Activated naive CD4-positive, alpha-beta T cell treated with anti-CD3 and anti-CD28 coated beads, Interleukin-2, amount 50 U/mL, for 16 hours (primary cell): ENCODE results near the gene FAM81A.
"Not testable (repeated sequence)": the region's sequence is repeated elsewhere in the genome, so short reads cannot be mapped to it uniquely, and the experiment has no call there.

ENCODE experiments used
- DNase-seq: peaks from one replicate; pipeline ENCODE4 v3.0.0-alpha.2; 2020

FAM81A gene

DNA sequence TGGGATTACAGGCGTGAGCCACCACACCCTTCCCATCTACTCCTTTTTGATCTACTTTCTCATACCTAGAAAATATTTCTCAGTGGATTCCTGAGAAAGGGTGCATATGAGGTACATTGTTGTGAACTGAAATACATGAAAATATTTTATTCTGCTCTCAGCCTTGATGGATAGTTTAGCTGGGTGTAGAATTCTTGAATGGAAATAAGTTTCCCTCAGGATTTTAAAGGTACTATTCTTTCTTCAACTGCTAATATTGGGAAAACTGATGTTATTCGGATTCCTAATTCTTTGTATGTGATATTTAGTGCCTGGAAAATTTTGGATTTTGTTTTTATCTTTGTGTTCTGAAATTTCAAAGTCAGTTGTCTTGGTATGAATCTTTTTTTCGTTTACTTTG, 9.1 kb upstream of the FAM81A start:
- not testable (repeated sequence) for DNase-seq

DNA sequence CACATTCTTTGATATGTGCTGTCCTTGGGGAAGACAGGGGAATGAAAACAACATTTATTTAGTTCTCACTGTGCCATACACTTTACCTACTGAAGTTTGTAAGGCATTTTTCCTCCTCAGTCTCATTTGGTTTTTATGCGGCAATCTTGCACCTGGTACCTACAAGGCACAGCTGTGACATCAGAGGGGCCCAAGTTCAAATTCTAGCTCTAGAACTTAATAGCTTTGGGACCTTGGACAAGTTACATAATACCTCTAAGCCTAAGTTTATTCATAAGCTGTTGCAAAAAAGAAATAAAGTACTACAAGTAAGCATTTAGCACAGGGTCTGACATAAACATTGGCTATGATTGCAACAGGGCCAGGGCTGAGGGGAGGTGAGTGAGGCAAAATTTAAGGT, 5.6 kb upstream of the FAM81A start:
- no peak for DNase-seq

DNA sequence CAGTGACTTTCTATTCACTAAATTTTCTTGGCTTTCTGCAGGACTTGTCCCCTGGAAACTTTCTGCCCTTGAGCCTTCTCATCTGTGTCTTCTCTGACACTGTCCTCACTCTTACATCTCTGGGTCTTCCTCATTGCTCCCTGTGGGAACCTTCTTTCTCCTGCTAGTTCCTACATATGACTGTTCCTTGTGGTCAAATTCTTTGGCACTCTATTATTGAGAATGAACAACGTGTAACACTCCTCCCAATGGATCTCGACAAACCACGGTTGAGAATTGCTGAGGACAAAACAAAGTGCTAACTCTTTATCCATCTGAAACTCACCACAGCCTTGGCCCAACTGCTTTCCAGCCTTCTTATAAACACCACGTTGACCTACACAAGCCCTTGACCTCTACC, 3.5 kb upstream of the FAM81A start:
- DNase-seq = no peak

DNA sequence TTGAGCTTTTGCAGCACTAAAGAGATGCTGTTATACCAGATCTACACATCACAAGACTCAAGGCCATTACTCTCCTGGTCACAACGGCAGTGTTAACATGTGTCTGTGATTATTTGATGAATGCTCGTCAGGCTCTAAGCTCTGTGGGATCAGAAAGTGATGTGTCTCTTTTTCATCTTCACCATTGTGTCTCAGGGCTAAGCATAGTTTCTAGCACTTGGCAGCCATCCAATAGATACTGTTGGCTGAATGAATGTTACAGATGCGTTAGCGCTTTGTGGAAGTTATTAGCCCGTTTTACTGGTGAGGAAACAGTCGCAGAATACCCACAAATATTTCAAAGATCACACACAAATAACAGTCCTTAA, 1.2 kb upstream of the FAM81A start:
- DNase-seq = no peak

DNA sequence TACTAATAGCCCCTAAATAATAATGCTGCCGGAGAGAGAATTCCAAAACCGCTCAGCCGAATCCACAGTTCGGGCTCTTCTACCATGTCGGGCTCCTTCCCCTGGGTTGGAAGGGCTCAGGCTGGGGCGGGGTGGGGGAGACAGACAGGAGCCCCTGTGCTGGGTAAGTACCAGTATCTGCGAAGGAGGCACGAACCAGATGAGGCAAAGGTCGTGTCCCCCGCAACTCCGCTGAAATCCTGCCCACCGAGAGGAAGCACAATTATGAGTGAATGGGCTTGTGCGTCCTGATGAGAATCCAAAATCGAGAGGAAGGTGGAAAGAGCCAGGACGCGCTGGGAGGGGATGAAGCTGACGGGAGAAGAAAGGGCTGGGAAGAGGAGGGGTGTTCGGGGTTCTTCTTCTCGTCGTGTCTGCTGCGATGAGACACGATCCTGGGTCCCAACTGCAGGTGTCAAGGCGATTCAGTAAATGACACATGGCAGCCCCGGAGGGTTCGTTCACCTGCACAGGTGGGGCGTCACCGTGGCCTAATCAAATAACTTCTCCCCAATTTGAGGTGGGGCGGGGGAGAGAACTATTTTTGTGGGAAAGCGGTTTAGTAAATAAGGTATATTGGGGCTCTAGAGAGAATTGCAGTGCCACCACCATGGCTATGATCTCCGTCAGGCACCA, 707 bp upstream of the FAM81A start:
- no peak for DNase-seq

DNA sequence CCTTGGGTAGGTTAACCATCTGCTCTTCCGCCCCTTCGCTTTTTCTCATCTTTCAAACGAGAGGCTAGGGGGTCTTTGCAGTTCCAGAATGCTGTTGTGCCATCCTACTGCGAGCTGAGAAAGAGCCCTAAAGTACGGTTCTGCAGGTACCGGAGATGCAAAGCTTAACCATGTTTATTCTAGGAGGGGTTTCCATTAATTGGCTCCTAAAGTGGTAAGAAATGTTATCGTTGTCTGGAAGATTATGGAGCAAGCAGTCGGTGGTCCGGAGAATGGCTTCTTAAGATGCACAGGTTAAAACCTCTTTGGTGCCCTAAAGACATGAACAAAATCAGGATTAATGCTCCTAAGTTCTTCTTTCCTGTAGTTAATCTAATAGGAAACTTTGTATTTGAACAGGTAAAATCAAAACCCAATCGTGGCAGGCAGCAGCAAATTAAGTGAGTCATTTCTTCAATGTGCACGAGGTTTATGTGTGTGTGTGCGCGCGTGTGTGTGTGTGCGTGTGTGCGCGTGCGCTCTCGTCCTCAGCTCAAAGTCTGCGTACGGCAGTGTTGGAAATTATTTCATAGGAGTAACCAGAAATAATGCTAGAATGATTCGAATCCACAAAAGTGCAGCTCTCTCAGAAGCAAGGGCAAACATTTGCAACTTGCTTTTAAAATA, 772 bp downstream of the FAM81A start:
- DNase-seq = no peak

DNA sequence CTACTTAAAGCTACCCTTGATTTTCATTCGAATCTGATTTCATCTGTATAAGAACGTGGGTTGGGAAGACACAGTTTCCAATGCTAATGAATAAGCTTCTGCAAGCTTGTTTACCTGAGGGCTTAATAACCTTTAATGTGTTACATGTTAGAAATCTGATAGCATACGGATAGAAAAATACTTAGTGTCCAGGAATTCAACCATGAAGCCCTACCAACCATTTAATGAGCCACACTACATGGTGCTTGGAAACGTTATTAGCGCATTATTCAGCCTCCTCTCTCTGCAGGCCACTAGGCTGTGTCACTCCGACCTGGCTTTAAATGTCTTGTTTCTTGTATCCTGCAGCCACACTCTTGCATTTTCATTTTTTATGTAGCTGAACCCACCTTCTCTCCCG, 1.6 kb downstream of the FAM81A start:
- DNase-seq = no peak

DNA sequence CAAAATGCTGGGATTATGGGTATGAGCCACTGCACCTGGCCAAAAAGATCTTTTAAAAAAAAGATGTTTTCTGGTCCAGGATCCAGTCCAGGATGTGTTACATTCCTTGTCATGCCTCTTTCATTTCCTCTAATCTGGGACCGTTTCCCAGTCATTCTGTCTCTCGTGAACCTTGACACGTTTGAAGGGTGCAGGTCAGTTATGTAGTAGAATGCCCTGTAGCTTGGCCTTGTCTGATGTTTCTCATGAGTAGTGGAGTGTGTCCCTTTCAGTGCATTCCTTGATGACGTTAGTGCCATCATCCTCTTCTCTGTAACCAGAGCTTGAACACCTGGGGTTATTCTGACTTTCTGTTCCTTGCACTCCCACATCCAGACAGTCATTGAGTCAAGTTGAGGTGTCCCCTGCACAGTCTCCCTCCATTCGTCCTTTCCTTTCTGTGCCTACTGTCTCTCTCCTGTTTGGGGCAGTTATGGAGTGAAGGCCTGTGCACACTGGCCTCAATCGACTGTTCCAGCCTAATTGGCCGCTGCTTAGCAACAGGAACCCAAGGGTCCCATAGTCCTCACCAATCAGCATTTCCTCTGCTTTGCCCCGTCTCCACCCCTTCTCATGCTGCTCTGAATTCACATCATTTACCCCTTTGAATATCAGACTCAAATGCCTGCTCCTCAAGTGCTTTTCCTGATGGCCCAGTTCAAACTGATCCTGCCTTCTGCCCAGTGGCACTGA, 5.5 kb downstream of the FAM81A start:
- no peak for DNase-seq

DNA sequence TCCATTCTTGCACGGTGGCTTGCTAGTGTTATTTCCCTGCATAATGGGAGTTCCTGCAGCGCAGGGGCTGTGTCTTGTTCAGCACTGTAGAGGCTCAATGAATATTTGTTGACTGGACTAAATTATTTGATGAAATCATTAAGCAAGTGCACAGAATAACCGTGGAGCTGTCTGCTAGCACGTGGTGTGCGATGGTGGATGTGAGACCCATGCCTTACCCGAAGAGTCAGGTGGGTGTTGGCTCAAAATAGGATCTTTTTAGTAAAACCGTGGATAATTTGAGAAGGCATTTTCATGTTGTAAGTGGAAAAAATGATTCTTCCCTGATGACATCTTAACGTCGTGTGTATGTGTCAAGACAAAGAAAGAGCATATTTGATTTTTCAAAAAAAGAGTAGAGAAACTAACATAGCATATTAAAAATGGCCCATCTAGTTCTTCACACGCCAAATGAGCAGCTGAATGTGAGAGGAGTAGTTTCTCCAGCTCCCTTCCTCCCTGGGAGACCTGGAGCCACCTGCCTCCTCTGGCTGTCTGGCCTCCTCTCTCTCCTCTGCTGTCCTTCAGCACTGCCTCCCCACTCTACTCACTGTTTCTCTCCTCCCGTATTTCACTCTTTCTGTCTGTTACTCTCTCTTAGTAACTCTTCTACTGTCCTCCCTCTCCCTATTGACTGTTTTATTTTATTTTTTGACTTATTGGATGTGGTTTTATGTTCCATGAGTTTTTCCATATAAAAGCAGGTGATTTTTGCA, 6.3 kb downstream of the FAM81A start:
- DNase-seq = no peak

DNA sequence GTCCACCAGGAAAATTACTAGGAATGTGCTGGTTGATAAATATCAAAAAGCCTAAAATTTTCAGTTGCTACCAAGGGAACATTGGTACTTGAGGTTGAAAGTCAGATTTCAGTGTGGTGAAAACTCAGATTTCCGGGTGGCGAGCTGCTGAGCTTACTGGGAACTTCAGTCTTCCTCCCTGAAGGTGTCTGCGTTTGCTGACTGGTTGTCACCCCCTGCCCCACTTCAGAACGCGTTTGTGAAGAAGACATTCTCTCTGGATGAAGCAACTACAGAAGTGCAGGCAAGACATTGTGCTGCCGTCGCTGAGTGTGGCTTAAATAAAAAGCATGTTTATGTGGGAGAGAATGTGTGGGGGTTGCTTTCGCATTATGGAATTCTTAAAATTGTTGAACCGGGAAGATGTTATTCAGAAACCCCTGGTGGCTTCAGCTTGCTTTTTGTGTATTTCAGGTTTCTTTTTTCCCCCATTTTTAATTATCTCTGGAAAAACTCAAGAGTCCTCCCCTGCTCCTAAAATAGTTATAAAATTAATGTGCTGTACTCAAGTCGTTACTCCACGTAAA, 7.1 kb downstream of the FAM81A start:
- DNase-seq = no peak

DNA sequence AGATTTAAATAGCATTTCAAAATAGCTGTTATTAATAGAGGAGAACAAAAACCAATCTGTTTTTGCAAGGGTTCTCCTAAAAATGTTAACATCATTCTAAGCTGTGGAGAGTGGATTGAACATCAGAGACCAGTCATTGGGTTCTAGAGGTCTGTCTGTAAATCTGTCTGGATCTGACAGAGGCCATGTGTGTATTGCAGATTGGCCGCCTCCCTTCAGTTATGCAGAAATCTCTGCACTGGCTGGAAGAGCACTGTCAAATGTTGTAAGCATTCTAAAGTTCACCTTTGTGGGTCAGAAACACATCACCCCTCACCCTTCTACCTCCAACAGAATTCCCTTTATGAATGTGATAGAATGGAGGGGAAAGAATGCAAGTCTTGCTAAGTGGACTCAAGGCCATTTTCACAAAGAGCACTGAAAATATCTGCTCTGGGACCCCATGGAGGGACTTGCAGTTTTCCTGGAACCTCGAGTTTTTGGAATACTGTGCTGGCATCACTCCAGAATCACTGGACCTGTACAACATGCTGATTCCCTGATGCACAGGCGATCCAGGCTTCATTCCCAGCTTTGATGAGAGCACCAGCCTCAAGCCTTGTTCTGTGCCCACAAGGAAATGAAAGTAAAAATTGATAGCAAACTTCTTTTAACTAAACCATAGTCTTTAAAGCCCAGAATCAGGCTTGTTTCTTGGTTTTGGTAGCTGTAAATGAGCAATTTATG, 8.4 kb downstream of the FAM81A start:
- no peak for DNase-seq

DNA sequence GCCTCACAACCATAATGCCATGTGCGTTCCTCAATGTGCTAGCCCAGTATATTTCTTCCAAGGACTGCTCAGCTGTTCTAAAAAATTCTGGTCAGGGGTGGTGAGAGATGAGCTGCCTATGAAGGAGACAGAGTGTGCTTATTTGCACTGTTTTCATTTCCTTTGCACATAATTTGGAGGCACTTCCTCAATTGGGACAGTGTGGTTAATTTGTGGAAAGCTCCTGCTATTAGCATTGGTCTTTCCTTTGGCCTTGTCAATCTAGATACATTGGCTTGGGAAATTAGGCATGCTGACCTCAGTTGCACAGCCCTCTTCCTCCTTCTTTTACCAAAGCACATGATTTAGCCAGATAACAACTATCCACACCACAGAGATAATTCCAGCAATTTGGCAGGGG, 9.4 kb downstream of the FAM81A start:
- no peak for DNase-seq

DNA sequence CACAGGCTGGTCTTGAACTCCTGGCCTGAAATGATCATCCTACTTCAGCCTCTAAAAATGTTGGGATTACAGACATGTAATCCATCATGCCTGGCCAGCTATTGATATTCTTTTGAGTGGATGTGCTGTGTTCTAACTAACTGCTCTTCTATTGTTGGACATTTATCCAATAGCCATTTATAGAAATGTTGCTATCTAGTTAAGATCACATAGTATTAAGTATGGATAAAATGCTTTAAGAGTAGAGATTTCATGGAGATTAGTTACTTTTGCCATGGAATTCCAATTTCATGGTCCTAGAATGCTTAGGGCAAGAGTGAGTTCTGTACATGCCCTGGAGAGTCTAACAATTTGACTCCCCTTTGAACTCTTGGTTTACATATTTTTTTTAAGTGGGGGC, 10.9 kb downstream of the FAM81A start:
- no peak for DNase-seq

DNA sequence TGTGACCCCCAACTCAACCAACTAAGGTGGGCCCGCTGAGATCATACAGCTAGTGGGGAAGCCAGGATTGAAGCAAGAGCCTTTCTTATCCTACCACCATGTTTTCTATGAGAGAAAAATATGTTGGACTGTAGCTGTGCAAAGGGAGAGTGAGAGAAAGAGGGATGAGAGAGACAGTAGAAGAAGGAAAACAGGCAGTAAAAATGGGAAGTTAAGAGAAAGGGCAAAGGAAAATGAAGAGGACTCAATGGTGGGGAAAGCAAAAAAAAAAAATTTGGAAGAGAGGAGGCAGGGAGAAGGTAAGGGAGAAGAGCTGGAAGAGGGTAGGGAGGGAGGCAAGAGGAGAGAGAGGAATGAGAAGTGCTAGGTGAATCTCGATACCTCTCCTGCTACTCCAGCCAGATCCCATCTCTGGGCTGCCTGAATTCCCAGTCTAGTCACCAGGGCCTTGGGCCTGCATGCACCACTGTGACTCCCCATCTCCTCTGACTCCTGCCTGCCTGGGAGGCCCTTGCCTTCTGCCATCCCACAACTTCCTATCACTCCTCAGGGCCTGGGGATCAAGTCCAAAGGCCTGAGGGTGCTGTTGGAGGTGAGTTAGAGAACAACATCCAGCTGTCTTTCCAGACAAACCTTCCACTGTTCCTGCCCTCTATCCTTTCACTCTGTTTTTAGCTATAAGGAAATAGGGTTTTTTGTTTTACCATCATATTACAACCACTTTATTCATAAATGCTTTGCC, 15.7 kb downstream of the FAM81A start:
- no peak for DNase-seq

DNA sequence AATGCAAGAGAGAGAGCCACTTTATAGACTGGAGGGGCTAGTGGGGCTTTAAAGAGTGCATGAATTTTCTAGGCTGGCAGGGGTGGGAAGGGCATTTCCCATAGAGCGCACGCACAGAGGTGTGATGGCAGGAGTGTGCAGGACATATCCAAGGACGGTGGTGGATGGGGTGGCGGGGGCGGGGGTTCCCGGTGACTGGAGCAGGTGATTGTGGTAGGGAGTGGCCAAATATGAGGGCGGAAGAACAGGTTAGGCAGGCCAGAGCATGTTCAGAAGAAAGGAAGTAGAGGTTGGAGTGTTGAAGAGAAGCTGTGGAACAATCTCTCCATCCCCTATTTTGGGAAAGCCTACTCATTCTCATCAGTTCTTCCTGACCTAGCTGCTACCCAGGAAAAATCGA, 18.1 kb downstream of the FAM81A start:
- no peak for DNase-seq

DNA sequence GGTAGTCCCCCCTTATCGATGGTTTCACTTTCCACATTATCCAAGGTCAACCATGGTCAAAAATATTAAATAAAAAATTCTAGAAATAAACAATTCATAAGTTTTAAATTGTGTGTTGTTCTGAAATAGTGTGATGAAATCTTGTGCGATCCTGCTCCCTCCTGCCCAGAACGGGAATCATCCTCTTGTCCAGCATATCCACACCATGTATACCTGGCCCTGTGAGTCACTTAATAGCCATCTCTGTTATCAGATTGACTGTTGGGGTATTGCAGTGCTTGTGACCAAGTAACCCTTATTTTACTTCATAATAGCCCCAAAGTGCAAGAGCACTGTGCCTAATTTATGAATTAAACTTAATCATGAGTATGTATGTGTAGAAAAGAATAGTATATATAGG, 19.1 kb downstream of the FAM81A start:
- DNase-seq = no peak

DNA sequence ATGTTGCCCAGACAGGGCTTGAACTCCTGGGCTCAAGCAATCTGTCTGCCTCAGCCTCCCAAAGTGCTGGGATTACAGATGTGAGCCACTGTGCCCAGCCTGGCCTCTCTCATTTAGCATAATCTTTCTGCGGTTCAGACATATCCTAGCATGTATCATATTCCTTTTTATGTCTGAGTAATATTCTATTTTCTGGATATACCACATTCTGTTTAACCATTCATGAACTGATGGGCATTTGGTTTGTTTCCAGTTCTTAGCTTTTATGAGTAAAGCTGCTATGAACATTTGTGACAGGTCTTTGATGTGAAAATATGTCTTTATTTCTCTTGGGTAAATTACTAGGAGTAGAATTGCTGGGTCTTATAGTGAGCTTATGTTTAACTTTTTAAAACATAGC, 23.5 kb downstream of the FAM81A start:
- DNase-seq = no peak

DNA sequence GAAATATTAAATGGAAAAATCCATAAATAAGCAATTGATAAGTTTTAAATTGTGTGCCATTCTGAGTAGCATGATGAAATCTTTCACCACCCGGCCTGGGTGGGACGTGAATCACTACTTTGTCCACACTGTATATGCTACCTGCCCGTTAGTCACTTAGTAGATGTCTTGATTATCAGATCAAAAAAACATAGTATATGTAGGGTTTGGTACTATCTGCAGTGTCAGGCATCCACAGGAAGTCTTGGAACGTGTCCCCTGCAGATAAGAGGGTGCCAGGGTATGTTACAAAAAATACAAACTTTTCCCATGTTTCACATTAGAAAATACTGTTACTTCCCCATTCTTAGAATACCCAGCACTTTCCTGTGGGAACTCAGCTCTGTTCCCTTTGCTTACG, 35.2 kb downstream of the FAM81A start:
- no peak for DNase-seq

DNA sequence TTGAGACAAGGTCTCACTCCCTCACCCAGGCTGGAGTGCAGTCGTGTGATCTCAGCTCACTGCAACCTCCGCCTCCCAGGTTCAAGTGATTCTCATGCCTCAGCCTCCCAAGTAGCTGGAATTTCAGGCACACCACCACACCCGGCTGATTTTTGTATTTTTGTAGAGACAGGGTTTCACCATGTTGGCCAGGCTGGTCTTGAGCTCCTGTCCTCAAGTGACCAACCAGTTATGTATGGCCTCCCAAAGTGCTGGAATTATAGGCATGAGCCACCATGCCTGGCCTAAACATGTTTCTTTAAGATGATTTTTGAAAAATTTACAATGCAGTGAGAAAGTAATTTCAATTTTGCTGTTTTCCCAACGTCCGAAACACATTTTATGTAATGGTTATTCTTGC, 37.2 kb downstream of the FAM81A start:
- not testable (repeated sequence) for DNase-seq

DNA sequence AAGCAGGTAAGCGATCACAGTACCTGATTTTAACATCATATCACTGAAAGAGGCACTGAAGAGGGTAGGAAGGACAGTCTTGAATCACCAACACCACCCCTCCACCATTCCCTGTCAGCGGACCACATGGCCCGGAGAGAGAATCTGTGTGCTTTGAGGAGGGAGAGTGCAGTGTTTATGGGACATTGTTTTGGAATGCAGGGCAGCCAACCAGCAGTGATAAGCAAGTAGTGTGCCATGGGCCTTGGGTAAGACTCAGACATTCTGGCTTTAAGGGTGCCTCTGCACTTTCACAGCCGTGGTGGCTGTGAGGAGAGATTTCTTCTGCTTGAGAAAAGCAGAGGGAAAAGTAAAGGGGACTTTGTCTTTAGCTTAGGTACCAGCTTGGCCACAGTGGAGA, 46.4 kb downstream of the FAM81A start:
- DNase-seq = no peak

DNA sequence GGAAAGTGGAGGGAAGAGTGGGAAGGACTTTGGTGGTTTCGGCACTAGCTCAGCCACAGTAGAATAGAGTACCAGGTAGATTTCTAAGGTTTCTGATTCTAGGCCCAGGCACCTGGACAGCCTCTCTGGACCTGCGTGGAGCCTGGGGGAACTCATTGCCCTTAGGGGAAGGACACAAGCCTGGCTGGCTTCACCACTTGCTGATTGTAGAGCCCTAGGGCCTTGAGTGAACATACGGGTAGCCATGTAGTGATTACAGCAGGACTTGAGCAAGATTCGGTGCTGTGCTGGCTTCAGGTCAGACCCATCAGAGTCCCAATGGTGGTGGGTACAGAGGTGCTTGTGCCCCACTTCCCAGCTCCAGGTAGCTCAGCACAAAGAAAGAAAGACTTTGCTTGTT, 47.0 kb downstream of the FAM81A start:
- no peak for DNase-seq

DNA sequence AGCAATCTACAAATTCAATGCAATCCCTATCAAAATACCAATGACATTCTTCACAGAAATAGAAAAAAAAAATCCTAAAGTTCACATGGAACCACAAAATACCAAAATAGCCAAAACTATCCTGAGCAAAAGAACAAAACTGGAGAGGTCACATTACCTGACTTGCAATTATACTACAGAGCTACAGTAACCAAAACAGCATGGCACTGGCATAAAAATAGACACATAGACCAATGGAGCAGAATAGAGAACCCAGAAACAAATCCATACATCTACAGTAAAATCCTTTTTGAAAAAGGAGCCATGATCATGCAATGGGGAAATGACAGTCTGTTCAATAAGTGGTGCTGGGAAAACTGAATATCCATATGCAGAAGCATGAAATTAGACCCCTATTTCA, 51.5 kb downstream of the FAM81A start:
- DNase-seq = not testable (repeated sequence)
